Activated T-helper 1 cell treated with Interleukin-2 at 50 U/mL for 16 hours (primary cell): Measurements from ENCODE around the gene ARMC5.
A peak's percentile ranks its signal among the peaks of the same experiment; 100 is the strongest.

ENCODE experiments used
- DNase-seq: peaks from one replicate; pipeline ENCODE4 v3.0.0-alpha.2; 2020; ENCODE audit warnings: low read depth

ARMC5 gene

DNA sequence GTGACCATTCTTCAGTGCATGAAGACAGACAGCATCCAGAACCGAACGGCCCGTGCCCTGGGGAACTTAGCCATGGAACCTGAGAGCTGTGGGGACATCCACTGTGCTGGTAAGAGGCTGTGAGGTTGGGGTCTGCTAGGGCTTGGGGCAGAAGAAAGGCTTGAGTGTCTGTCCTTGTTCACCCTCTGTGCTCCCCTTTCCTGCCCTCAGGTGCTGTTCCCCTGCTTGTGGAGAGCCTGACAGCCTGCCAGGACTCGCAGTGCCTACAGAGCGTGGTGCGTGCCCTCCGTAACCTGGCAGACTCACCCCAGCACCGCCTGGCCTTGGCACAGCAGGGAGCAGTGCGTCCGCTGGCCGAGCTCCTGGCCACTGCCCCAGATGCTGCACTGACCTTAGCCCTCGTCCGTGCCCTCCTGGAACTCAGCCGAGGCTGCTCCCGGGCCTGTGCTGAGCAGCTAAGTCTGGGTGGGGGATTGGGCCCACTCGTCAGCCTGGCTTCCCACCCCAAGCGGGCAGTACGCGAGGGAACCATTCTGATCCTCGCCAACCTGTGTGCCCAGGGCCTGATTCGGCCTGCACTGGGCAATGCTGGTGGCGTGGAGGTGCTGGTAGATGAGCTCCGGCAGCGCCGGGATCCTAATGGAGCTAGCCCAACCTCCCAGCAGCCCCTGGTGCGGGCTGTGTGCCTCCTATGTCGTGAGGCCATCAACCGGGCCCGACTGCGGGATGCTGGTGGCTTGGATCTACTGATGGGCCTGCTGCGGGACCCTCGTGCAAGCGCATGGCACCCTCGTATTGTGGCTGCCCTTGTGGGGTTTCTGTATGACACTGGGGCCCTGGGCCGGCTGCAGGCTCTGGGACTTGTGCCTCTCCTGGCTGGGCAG is 2.9 kb downstream of the ARMC5 start:
- DNase-seq, result no peak

DNA sequence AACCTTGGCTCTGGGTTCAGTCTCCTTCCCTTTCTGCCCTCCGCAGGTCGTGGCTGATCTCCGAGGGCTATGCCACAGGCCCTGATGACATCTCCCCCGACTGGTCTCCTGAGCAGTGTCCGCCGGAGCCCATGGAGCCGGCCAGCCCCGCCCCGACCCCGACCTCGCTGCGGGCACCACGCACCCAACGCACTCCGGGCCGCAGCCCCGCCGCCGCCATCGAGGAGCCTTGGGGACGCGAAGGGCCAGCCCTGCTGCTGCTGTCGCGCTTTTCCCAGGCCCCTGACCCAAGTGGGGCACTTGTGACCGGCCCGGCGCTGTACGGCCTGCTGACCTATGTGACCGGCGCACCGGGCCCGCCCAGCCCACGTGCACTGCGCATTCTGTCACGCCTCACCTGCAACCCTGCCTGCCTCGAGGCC is 5.1 kb downstream of the ARMC5 start:
- DNase-seq, result no peak

DNA sequence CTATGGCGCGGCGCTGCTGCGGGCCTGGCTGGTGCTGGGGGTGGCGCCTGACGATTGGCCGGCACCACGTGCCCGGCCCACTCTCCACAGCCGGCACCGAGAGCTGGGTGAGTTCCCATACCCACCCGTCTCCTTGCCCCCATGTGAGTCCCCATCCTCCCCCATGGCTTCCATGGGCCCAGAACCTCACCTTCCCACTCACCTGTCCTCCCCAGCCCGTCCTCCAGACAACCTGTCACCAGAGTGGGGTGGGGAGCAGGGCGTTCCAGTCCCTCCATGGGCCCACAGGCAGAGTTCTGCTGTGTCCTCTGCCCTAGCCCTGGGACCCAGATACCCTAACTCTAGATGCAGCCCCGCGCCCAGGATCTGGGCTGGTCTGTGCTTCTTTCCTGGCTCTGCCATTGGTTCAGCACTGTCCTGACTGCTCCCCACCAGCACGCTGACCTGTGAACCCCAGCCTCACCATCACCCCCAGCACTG is 5.5 kb downstream of the ARMC5 start:
- no peak for DNase-seq

DNA sequence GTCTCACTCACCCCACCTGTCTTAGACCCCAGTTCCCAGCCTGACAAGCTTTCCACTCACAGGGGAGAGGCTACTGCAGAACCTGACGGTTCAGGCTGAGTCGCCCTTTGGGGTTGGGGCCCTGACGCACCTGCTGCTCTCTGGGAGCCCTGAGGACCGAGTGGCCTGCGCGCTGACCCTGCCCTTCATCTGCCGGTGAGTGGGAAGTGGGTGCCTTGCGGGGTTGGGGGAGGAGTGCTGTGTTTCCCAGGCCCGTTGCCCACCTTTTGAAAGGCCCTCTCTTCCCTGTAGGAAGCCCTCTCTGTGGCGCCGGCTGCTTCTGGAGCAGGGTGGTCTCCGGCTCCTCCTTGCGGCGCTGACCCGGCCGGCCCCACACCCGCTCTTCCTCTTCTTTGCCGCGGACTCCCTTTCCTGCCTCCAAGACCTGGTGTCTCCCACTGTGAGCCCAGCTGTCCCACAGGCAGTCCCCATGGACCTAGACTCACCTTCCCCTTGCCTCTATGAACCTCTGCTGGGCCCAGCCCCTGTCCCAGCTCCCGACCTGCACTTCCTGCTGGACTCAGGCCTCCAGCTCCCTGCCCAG is 6.6 kb downstream of the ARMC5 start:
- no peak for DNase-seq

DNA sequence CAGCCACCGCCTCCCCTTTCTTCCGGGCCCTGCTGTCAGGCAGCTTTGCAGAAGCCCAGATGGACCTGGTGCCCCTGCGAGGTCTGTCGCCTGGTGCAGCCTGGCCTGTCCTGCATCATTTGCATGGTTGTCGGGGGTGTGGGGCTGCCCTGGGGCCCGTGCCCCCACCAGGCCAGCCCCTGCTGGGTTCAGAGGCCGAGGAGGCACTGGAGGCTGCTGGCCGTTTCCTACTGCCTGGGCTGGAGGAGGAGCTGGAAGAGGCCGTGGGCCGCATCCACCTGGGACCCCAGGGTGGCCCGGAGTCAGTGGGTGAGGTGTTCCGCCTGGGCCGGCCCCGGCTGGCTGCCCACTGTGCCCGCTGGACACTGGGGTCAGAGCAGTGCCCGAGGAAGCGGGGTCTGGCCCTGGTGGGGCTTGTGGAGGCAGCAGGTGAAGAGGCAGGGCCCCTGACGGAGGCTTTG is 7.1 kb downstream of the ARMC5 start:
- DNase-seq, result no peak

DNA sequence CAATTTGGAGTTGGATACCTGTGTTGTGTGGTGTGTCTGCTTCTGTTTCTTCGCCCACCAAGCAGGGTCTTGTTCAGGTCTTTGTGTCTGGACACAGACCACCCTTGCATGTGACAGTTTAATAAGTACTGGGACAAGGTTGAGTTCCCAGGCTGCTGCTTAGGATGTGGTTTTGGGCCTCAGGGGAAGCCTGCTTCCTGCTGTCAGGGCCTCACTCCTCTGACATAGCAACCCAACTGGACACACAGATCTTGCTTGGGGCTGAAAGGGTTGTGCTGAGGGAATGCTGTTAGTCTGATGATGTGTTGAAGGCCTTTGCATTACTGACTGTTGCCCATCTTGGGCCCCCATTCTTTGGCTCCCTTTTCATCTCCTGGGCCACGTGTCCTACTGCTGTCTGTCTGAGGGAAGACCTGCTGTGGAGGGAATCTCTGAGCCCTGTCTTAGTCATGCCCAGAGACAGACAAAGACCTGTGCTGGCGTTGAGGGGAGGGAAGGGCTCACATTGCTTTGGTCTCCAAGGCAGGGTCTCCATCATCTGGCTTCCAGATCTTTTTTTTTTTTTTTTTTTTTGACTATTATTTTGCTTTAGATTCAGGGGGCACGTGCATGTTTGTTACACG is 8.0 kb downstream of the ARMC5 start:
- DNase-seq, result no peak

DNA sequence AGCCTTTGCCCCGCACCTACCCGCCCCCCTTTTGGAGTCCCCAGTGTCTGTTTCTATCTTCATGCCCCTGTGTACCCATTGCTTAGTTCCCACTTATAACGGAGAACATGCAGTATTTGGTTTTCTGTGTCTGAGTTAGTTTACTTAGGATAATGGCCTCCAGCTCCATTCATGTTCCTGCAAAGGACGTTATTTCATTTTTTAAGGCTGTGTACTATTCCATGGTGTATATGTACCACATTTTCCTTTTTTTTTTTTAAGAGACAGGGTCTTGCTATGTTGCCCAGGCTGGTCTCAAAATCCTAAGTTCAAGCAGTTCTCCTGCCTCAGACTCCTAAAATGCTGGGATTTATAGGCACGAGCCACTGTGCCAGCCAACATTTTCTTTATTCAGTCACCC is 8.6 kb downstream of the ARMC5 start:
- no peak for DNase-seq

DNA sequence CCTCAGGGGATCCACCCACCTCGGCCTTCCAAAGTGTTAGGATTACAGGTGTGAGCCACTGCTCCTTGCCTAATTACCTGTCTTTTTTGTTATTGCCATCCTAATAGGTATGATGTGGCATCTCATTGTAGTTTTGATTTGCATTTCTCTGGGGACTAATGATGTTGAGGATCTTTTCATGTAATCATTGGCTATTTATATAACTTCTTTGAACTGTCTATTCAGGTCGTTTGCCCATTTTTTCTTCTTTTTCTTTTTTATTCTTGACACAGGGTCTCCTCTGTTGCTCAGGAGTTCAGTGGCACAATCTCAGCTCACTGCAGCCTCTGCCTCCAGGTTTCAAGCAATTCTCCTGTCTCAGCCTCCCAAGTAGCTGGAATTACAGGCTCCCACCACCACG is 11.3 kb downstream of the ARMC5 start:
- DNase-seq, result no peak

DNA sequence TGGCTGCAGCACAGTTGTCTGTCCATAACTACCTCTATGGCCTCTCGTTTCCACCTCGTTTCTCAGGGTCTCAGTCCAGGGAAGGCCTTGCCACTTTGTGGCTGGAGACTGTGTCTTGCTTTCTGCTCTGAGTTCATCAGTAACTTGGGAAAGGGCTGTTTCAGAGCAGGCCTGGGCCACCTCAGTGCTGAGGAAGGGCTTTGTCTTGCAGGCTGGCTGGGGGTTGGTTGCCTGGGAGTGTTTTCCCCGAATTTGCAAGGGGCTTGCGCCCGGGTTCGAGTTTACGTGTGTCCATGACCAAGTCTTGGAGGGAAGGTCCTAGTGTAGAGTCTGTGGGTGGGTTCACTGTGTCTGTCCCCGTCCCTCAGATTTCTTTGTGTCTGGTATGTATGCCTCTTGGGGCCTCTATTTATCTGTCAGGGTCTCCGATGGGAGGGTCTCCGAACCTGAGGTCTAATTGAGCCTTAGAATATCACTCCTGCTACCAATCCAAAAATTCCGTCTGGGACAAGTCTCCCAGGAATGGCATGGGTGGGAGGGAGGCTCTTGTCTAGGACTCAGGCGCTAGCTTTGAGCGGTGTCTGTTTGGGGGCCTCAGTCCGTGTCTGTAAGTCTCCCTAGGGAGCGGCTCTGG is 12.1 kb downstream of the ARMC5 start:
- DNase-seq, result no peak

DNA sequence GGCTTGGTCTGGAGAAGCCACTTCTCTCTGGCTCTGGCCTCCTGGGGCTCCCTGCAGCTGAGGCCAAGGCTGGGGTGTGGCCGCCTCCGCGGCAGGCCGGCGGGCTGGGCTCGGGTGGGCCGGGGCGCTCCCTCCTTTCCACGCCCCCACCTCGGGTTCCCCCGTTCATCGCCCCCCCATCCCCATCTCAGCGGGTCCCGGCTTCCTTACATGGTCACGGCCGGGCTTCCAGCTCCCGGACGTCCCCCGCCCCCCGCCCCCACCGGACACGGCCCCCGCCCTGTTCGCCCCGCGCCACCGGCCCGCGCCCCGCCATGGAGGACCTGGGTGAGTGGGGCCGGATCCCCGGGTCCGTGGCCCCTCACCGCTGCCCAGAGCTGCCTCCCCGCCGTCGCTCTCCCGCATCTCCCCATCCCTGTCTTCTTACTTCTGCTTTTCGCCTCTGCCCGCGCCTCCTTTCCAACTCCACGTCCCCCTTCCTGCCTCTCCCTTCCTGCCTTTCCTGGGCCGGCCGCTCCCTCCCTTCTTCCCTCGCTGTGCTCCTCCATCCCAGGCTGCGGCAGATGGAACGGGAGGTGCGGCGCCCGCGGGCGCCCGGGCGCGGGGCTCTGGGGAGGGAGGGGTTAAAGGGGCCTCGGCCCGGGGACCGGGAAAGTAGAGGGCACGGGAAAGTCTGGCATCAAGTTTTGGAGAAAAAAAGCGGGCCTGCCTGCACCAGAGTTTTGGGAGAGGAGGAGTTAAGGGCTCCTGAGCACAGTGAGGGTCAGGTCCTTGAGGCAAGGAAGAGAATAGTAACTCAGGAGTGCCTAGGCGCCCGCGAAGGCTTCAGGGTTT is 12.8 kb downstream of the ARMC5 start, which contains the start of gene TGFB1I1:
TSS of gene TGFB1I1 (plus strand) at position 278 of the 834 bp plus-strand sequence. CDS start at position 315, 37 bp downstream.
- no peak for DNase-seq

DNA sequence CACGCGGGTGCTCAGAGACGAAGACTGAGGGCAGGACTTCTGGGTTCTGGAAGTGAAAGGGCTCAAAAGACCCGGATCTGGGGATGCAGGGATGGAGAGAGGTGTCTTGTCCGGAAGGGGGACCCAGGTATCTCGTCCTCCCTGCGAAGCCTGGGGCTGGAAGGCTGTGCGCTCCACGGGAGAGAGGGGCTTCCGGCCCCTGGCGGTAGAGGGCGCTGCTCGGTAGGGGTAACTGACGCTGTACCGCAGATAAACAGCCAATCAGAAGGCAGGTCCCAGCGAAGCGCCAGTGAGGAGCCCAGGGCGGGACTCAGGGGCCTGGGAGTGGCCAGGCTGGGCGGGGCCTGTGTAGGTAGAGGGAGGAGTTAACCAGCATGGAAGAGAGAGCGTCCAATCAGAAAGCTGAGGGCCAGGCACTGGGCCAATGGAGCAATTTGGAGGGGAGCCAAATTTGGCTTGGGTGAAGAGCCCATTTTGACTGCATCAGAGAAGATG is 13.5 kb downstream of the ARMC5 start:
- no peak for DNase-seq

DNA sequence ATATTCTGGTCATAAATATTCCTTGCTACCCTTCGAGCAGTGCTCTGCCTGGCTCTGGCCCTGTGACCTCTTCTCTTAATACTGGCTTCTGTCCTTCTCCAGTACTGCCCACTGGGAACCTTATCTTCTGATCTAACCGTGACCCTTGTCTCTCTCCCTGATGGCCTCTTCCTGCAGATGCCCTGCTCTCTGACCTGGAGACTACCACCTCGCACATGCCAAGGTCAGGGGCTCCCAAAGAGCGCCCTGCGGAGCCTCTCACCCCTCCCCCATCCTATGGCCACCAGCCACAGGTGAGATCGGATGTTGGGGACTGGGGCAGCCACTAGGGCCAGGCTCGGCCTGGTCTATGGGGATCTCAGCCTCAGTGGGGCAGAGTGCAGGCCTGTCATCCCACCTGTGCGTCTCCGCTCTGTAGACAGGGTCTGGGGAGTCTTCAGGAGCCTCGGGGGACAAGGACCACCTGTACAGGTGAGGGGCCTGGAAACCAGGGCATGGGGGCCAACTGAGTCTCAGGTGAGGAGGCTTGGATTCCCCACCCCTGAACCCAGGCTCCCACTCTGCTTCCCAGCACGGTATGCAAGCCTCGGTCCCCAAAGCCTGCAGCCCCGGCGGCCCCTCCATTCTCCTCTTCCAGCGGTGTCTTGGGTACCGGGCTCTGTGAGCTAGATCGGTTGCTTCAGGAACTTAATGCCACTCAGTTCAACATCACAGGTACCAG is 14.1 kb downstream of the ARMC5 start:
- DNase-seq, result no peak

DNA sequence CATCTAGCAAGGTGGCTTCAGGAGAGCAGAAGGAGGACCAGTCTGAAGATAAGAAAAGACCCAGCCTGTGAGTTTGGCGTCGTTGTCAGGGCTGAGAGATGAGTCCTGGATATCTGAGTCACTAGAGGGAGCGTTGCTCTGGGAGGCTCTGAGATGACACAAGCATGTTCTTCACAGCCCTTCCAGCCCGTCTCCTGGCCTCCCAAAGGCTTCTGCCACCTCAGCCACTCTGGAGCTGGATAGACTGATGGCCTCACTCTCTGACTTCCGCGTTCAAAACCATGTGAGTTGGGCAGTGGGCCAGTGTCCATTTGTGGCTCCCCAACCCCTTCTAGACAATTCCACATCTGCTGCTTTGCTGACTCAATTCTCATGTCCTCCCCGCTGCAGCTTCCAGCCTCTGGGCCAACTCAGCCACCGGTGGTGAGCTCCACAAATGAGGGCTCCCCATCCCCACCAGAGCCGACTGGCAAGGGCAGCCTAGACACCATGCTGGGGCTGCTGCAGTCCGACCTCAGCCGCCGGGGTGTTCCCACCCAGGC is 14.9 kb downstream of the ARMC5 start:
- DNase-seq, result no peak

DNA sequence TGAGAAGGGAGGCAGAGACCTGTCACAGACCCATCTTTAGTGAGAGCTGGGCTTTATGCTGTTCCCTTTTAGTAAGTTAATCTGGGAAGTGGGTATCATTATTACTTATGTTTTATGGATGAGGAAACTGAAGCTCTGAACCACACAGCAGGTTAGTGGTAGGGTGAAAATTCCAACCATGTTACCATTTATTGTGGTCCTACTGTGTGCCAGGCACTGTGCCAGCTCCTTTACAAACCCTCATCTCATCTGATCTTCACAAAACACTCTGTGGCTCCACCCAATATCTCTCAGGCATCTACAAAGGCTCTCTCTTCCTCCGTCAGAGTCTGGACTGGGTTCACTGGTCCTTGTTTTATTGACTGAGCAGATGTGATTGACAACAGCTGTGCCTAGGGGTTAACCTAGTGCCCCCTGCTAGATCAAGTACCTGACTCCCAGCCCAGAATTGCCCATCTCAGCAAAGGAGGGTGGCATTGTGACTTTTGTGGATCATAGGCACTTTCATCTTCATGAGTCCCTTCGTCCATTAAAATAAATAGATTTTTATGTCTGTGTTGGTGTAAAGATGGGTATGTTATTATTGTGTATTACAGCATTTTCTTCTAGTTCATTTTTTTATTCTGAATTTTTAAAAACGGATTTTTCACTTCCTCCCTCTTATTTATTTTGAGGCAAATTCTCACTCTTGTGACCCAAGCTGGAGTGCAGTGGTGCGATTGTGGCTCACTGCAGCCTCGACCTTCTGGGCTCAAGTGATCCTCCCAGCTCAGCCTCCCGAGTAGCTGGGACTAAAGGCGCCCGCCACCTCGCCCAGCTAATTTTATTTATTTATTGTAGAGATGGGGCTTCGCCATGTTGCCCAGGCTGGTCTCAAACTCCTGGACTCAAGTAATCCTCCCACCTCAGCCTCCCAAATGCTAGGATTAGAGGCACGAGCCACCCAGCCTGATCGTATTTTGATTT is 15.8 kb downstream of the ARMC5 start:
- DNase-seq, result no peak

DNA sequence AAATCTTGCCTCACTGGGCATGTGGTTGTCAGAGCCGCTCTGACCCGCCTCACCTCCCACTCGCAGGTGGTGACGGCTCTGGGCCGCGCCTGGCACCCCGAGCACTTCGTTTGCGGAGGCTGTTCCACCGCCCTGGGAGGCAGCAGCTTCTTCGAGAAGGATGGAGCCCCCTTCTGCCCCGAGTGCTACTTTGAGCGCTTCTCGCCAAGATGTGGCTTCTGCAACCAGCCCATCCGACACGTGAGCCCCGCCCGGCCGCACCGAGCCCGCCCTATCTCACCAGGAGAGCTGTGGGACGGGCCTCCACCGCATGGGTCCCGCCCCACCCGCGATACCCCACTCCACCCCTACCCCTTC is 16.6 kb downstream of the ARMC5 start:
- no peak for DNase-seq

DNA sequence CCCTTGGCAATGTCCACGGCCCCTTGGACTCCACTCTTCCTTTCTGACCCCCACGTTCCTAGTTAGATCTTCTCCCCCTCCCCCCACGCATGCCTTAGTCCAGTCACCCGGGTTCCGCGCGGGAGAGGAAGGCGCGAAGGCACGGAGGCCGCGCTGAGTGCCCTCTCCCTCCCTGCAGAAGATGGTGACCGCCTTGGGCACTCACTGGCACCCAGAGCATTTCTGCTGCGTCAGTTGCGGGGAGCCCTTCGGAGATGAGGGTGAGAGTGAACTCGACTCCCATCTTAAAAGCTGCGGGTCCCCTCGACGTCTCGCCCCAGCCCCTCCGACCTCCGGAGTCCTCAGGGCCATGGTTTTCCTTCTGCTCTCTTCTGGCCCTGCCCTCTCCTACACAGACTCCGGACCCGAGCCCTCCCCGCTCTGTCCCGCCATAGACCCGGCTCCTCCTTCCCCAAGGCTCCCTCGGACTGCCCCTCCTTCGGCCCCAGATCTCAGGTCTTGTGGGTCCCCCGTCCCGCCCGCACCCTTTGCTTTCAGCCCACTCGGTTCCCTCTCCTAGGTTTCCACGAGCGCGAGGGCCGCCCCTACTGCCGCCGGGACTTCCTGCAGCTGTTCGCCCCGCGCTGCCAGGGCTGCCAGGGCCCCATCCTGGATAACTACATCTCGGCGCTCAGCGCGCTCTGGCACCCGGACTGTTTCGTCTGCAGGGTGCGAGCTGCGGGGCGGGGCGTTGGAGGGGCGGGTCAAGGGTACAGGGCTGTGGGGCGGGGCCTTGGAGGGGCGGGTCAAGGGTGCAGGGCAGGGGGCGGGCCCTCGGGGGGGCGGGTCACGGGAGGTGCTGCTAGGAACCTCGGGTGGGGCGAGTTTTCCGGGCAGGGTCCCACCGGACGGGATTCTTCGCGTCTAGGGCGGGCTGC is 17.3 kb downstream of the ARMC5 start:
- DNase-seq, result peak; percentile 82

DNA sequence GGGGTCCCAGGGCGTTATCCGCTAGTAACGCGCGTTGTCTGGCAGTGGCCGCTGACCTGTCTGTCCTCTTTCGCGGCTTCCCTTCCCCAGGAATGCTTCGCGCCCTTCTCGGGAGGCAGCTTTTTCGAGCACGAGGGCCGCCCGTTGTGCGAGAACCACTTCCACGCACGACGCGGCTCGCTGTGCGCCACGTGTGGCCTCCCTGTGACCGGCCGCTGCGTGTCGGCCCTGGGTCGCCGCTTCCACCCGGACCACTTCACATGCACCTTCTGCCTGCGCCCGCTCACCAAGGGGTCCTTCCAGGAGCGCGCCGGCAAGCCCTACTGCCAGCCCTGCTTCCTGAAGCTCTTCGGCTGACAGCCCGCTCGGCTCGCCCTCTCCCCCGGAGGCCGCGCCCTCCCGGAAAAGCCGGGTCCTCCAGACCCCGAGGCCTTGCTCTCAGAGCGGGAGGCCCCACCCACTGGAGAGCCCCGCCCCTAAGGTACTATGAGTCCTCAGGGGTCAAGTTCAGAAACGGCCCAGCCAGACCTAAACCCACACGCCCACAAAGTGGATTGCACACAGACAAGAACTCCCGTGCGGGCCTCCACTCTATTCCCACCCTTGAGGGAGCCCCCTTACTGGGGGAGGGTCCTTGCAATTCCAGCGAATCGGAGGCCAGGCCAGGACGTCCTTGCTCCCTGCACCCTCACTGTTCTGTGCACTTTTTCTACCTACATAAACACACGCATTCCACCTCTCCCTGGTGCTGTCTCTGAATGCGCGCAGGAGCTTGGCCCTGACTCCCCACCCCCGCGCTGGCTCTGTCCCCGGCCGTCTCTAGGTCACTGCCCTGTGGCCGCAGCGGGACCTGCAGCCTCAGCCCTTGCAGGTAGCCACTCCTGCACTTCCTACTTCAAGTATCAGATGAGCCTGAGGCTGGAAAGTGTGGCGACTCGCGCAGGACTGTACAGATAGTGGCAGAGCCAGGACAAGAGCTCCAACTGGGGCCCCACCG is 18.2 kb downstream of the ARMC5 start:
- no peak for DNase-seq
